GM19240 (cell line): ENCODE measurements around the gene ARHGEF7.
A peak's percentile ranks its signal among the peaks of the same experiment; 100 is the strongest.

Experiments used
- DNase-seq: peaks from one replicate; pipeline ENCODE4 v3.0.0; 2011; ENCODE audit warnings: low spot score; ENCODE audit not compliant: insufficient read length

Gene ARHGEF7

DNA sequence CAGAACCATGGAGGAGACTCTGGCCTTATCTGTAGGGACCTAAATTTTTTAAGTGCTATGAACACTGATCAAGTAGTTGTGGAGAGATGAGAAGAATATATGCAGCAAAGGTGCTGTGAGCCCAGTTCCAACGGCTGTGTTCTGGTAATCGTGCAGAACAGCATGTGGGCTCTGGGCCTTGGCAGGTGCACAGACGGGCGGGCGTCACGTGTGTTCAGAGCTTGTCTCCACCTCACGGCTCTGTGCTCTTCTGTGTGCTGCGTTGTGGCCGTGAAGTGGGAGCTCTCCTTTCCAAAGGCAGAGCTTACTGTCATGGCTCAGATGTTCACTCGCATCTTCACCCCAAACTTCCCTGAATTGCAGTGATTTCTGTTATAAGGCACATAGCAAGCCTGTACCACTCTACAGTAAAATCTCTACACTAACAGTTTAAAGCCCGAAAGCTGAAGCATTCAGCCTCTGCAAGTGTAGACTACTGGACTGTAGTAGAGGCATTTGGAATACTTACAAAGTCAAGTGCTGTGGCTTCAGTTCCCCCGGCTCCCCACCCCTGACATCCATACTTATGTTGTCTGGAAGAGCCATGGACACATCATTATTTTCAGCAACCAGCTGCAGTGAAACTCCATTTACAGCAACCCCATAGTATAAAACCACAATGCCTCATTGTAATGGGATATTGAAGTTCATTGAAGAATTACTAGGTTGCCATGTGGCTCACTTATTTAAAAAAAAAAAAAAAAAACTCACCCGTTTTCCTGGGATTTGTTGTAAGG, 177.8 kb downstream of the ARHGEF7 start:
- DNase-seq: no peak

DNA sequence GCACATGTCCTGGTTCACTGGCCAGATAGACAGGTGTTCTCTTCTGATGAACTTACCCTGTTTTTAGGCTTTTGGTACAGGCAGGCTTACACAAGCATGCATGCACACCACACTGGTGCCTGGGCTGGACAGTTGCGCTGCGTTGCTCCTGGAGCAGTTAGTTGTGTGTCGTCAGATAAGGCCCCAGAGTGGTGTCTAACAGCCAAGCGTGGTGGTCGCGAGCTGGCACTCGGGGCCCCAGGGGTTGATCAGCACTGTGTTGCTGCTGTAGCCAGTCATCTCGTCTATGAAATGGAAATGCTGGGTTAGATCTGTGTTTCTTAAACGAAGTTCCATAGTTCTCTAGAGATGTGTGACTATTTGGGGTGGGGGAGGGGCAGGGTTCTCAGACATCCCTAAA, 180.8 kb downstream of the ARHGEF7 start:
- DNase-seq: no peak

DNA sequence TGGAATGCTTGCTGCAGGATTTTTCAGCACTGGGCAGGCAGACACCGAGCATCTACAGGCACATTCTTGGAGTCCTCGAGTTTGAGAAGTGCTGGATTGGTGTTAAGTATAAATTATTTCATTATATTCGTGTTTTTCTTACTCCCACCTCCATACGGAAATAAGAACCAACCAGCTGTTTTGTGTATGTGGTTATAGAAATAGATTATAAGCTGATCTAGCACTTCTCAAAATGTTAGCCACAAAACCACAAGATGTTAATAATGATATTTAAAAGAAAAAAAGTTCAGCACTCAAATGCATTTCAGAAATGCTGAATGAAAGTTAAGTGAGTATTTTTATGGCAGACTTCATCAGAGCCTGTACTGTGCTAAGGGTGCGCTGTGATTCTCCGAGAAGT, 181.3 kb downstream of the ARHGEF7 start:
- DNase-seq: no peak

DNA sequence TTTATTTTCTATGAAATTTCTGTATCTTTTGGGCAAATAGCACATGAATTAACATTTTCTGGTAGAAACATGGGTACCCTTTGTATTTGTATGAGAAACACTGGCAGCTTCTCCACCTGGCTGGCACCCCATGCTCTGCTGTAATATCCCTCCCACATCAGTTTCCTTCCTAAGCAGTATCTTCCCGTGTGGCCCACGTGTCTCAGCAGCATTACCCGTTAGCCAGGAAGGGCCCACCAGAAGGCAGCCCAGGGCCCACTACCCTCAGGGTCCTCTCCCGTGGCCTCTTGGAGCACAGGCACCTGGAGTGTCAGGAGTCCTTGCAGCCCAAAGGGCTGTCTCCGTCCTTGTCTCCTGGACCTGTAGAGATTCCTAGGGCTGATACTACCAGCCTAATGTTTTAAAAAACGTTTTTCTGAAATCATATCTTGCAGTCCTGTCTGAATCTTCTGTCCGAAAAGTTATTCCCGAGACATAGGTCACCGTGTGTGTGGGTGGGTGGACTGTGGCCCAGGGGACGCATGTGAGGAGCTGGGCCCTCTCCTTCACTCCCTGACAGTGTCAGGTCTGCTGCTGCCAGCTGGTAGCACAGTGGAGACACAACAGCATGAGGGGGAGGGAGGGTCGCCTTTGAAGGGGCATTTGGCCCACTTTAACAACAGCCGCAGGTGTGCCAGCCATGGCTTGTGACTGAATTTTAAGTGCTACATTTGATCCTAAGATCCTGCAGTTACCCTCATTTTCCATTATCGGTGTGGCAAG, 183.3 kb downstream of the ARHGEF7 start:
- DNase-seq: no peak

DNA sequence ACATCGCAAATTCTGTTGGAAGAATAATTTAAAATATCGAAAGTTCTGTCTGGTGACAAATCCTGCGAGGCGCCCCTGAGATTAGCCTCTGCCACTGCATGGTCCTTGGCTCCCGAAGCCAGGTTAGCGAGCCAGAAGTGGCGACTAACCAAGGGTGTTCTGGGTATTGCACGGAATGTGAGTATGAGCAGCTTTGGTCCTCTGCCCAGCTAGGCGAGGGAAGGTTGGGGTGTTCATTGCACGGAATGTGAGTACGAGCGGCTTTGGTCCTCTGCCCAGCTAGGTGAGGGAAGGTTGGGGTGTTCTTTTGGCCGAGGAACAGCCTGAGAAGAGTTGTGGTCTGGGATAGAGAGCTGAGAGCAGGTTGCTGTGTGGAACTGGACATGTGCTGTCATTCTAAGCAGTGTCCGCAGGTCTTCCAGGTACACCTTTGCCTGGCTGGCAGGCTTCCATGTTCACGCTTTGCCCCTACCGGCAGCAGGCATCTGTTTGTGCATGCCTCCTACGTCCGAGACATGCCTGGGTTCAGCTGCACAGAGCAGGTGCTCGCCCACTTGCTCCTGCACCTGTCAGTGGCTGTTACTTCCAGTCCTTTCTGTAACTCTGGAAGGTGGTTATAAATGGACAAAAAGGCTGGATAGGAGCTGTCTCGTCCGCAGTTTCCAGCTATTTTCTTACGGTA, 187.1 kb downstream of the ARHGEF7 start:
- DNase-seq: no peak

DNA sequence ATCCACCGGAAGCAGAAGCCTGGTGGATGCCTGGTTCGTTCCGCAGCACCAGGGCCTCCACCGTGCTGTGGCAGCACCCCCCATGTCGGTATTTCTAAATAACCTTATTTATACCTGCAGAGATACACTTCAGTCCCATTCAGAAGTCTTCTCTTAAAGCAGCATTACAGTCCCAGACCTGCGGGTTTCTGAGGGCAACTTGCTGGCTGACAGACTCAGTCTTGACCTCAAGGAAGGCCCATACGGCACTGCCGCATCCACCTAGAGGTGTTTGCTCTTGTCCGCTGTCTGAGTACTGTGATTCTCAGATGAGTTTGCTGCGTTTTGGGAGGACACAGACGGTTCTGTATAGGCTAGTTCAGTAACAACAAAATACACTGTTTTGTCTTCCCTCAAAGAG, 188.4 kb downstream of the ARHGEF7 start:
- DNase-seq: no peak

DNA sequence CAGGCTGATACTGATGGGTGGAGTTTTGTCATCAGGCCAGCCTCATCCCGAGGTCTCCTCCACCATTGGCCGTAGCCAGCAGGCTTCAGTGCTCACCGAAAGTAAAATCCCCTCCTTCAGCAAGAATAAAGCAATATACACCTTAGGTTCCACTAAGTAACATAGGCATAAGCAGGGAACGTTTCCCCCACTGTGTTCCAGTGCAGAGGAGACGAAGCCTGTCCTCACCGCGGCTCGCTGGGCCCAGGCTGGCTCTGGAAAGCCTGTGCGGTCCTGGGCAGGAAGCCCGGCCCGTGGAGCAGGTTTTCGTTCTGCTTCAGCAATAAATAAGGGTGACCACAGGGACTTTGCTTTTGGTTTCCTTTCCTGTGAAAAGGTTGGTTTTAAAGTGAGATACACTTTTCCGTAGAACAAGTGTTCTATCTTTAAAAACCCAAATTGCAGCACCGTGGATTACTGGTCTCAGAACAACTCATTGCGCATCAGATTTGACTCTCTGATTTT, 189.0 kb downstream of the ARHGEF7 start:
- peak; percentile 36 for DNase-seq

DNA sequence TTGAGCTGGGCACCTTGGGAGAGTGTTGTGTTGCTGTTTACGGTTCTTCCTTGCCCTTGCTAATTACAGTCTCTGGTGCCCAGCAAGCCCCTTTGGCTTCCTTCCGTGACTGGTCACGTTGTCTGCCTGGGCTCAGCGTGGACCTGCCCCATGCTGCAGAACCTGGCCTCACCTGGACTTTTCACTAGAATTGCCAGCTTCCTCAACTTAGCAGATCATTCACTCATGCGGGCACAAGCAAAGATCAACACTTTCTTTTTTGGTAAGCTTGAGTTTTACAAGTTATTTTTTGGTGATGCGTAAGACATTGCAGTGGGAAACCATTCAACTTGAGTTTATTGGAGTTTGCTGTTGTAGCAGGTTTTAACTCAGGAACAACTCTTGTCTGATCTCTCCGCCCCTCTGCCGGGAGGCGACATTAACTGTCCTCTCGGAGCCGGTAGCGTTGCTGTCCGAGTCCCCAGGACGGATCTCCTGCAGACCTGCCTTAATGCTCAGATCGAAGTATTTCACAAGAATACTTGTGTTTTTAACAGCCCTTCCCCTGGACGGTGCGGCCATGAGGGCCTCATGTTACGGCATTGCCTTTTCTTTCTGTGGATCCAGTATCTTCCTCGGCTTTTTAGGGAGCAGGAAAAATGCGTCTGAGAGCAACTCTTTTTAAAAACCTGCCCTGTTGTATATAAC, 189.6 kb downstream of the ARHGEF7 start:
- no peak for DNase-seq

DNA sequence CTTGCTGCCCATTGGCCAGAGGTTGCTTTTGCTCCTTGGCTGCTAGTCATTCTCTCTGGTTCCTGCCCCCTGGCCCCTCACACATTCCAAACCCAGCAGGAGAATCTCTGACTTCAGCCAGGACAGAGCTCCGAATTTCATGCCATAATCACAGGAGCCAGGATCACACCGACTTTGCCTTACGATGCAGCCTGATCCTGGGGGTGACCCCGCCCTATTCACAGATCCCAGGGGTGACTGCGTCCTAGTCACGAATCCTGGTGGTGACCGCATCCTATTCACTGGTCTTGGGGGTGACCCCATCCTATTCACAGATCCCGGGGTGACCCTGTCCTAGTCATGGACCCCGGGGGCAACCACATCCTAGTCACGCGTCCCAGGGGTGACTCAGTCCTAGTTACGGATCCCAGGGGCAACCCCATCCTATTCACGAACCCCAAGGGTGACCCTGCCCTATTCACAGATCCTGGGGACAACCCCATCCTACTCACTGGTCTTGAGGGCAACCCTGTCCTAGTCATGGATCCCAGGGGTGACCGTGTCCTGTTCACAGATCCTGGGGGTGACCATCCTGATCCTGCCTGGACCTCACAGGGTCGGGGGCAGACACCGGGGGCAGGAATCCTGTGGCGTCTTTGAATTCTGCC, 198.0 kb downstream of the ARHGEF7 start:
- no peak for DNase-seq

DNA sequence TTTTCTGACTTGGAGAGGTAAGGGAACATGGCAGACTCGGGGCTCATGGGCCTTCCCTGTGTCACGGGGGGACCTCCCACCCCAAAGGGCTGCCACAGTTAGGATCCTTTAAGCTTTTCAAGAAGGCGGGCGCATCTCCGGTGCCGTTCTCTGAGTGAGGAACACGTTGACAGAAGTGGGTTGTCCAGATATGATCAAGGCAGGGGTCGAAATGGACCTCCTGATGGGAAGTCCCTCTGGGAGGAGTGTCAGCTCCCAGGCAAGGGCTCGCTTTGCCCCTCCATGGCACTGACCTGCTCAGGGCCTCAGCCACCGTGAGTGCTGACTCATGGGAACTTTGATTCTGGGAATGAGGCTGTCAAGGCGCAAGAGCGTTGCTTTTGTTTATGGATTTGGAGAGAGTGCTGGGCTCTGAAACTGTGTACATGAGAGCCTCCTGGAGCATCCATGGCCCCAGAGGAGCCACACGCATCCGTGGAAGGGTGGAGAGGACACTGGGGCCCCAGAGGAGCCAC, 198.9 kb downstream of the ARHGEF7 start:
- DNase-seq: no peak

DNA sequence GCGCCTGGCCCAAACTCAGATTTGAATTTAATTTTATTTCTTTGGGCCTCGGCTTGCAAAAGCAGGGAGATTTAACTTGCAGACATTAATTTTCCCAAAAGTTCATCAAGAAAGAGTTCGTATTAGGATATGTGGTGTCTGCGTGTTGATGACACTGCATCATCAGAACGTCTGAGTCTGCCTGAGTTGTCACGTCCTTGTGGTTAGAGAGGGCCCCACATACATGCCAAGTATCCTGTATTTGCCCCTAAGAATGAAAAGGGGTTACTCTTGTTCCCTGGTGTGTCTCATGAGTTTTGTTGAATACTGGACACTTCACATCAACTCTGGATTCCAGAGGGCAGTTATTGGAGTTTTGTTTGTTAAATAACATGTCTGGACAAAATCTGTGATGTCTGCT, 199.7 kb downstream of the ARHGEF7 start:
- no peak for DNase-seq

DNA sequence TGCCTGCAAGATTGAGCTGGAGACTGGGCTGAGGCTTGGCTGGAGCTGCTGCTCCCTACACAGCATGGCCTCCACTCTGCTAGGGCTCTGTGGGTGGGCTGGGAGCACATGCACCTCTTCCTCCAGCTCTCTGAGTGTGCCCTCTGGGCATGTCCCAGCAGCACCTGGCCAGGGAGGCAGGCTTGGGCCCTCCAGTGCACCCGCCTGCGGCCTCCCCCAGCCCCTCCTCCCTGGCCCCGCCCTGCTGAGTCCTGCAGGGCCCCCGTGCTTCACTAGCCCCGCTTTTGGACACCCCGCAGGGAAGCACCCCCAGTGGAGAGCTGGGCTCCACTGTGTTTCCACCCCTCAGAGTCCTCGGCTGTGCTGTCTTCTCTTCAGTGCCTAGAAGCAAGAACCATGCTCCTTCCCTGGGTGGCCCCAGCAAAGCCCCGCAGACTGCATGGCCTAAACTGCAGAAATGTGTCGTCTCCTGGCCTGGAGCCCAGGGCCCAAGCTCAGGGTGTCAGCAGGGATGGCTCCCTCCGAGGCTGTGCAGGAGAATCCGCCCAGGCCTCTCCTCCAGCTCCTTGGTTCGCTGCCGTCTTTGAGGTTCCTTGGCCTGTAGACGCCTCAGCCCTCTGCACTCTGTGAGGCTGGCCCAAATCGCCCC, 200.4 kb downstream of the ARHGEF7 start:
- no peak for DNase-seq

DNA sequence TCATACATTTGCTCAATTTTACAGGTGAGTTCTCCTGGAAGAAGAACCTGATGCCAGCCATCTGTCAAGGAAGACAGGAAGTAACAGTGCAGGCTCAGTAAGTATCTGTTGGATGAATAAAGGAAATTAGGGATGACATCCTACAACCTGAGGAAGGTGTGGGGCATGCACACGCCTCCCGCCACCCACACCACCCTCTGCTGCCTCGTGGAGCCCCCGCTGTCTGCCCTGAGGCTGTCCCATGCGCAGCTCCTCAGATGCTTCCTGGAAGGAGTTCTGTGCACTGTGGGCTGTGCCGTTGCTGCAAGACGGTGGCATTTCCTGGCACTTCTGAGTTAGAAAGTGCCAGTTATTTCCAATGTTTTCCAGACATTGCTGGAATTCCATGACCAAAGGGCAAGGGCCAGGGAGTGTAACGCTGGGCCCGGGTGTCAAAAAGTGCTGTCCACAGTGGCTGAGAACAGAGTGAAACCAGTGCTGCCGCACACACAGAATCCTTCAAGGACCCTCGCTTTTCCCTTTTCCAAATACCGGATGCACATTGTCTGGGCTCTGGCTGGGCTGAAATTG, 201.1 kb downstream of the ARHGEF7 start:
- no peak for DNase-seq

DNA sequence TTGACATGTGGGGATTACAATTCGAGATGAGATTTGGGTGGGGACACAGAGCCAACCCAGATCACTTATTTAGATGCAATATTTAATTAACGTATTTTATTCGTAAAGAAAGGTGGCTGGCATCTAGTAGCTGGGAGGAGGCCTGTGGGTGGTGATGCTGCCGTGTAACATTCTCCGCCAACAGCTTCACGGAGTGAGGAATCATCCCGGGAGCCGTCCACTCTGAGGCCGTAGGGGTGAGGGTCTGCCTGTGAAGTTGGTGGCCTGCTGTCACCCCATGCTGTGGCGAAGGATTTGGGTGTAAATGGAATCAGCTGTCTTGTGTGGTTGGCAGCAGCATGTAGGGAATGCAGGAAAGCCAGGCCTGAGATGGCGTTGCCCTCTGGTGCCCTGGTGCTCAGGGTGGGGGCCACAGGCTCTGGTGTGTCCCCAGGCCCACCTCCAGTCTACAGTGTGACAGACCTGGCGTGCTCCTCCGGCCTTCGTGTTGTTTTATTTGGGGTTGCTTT, 202.0 kb downstream of the ARHGEF7 start:
- DNase-seq: no peak

DNA sequence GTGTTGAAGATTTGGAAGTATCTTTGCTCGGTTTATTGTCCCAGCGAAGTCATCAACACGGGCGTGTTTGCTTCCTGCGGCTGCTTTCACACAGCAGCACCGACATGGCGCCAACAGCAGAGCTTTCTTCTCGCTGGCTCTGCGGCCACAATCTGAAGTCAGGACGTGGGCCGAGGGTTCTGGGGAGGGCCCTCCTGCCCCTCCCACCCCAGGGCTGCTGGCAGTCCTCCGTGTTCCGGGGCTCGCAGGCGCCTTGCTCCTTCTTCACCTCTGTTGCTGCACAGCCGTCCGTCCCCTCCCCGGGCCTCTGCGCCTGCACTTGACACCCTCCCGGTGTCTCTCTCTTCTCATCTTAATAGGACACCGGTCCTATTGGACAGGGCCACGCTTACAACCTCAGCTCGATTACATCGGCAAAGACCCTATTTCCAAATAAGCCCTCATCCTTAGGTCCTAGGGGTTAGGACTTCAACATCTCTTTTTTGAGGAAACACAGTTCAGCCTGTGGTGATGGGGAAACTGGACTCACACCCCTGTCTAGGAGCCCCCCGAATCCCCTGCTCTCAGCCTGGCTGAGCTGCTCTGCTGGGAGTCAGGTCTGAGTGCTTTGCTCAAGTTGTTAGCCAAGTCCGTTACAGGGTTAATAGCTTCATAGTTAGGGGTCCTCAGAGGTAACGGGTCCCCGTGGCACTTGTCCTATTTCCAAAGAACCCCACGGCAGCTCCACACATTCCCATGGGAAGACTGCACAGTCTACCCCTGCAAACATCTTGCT, 202.6 kb downstream of the ARHGEF7 start:
- no peak for DNase-seq

DNA sequence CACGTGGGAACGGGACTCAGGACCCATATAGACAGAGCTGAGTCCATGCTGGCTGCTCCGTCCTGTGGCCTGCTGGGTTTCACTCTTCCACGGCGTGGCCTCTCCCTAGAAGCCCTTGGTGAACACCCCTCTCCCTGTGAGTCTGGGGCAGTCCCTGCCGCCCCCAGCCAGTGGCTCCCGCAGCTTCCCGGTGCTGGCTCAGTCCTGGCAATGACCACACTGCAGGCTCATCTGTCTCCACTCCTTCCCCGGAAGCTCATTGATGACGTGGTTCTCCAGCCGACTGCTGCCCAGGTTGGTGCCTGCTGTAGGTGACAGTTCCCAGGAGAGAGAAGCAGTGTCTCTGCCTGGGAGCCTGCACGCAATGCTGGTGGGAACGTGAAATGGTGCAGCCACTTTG, 203.3 kb downstream of the ARHGEF7 start:
- DNase-seq: no peak

DNA sequence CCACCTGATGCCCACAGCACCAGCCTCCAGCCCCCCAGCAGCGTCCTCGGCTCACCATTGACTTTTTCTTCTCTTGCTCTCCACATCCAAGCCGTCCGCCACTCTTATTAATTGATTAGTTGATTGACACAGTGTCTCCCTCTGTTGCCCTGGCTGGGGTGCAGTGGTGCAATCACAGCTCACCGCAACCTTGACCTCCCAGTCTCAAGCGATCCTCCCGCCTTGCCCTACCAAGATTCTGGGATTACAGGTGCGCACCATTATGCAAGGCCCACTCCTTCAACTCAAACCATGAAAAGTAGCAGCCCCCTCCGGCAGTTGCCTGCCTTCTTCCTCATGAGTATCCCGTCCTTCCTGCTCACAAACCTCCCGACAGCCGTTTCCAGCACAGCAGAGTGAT, 204.4 kb downstream of the ARHGEF7 start:
- no peak for DNase-seq

DNA sequence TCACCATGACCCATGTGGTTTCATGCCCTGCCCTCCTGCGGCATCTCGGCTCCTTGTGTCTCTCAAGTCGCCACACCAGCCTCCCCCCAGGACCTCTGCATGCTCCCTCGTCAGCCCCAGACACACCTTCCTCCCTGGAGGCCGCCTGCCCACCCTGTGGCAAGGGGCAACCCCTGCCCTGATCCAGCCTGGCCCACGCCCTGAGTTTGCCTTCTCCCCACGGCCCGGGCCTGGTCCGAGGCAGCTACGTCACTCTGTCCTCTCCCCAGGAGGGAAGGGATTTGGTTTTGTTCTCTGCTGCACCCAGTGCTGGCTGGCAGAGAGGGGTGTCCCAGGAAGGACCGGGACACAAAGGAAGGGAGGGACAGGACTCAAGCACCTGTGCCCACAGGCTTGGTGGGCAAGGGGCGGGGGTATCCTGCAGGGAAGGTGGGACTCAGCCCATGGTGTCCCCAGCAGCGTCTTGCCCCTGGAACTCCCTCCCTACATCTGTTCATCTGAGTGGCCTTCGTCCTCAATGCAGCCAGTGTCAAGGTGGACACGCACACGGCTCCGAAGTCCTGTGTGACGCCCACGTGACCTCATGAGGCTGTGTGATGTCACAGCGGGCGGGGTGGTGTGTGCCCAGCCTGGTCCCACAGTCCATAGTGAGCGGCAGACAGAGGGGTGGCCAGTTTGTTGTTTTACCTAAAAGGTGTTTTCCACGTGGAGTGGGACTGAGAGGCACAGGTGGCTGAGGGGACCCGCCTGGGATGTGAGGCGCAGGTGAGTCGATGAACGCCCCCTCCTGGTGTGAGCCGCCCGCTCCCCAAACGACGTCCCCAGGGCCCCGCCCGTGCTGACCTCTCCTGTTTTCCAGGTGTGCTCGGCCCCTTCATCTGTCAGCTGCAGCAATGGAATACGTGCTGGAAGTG, 205.1 kb downstream of the ARHGEF7 start, which contains the start of gene TEX29:
Gene TEX29, plus strand, starts transcription at position 645 of the 914 bp plus-strand sequence. Its CDS starts 249 bp downstream, at position 894.
- DNase-seq: no peak
